Vagina (tissue), 2 donors: ENCODE data around the gene RASGRP1.

ENCODE experiments used
- POLR2AphosphoS5 ChIP-seq, 2 donors: sonication (generic); formaldehyde crosslinking; IDR thresholded peaks; one replicate each; pipeline ENCODE4 v1.9.0; 2017; ENCODE audit warnings: antibody characterized with exemption in 2 of 2, mild to moderate bottlenecking in 2 of 2, low read depth in 1 of 2; ENCODE audit not compliant: insufficient read depth in 1 of 2
- TF ChIP-seq, protein P1 (sequence below), 3 experiments: fragments of 450-650 bp in 2 of 3; fragments of 200-600 bp in 1 of 3; sonication (generic) in 1 of 3; IDR thresholded peaks; one replicate each; pipeline ENCODE4 v1.5.1; 2017 to 2019; ENCODE audit warnings: antibody characterized with exemption in 3 of 3, mild to moderate bottlenecking in 2 of 3, moderate library complexity in 2 of 3

DNA sequence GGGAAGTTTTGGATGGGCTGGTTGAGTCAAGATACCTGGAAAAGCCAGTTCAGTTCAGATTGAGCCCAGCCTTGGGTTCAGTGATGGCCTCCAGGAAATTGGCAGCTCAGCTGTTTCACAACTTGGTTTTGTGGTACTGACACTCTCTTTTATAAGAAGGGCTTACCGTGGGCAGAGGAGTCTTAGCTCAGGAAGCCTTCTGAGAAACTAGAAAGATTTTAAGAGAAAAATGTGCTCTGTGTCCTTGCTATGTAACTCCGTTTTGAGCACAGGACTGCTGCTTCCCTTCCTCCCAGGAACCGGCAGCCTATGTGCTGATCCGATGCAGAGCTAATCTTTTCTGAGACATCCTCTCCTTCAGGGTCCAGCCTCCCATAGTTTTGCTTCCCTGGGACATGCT is 46.6 kb upstream of the RASGRP1 start:
- TF ChIP-seq, protein P1, sequence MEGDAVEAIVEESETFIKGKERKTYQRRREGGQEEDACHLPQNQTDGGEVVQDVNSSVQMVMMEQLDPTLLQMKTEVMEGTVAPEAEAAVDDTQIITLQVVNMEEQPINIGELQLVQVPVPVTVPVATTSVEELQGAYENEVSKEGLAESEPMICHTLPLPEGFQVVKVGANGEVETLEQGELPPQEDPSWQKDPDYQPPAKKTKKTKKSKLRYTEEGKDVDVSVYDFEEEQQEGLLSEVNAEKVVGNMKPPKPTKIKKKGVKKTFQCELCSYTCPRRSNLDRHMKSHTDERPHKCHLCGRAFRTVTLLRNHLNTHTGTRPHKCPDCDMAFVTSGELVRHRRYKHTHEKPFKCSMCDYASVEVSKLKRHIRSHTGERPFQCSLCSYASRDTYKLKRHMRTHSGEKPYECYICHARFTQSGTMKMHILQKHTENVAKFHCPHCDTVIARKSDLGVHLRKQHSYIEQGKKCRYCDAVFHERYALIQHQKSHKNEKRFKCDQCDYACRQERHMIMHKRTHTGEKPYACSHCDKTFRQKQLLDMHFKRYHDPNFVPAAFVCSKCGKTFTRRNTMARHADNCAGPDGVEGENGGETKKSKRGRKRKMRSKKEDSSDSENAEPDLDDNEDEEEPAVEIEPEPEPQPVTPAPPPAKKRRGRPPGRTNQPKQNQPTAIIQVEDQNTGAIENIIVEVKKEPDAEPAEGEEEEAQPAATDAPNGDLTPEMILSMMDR (IDR thresholded peaks at IDR 0.05) = no peak
- no peak for TF ChIP-seq POLR2AphosphoS5 (IDR thresholded peaks at IDR 0.05; ENCODE audit: insufficient read depth in 1 of 2, low read depth in 1 of 2)
